HepG2 (cell line): ENCODE data around the gene PLD1. TPM values are rescaled to one million over a fixed set of nuclear protein-coding genes. Genes with fewer than 3 reads are reported as not detected.

Experiments
- ATM ChIP-seq: fragments of 450-650 bp; IDR thresholded peaks from 2 replicates; pipeline ENCODE4 v1.7.1; 2017; ENCODE audit warnings: mild to moderate bottlenecking, borderline replicate concordance
- HOXA9 ChIP-seq: sonication (generic); formaldehyde crosslinking; IDR thresholded peaks from 2 replicates; pipeline ENCODE4 v1.8.1; 2022; ENCODE audit warnings: missing genetic modification reagents, mild to moderate bottlenecking, moderate library complexity, borderline replicate concordance
- MEIS2 ChIP-seq: sonication (generic); formaldehyde crosslinking; IDR thresholded peaks from 2 replicates; pipeline ENCODE4 v1.9.0; 2021; ENCODE audit warnings: mild to moderate bottlenecking, missing genetic modification reagents
- ZKSCAN8 ChIP-seq: IDR thresholded peaks from 2 replicates; pipeline ENCODE4 v1.6.1; 2016; ENCODE audit warnings: borderline replicate concordance, missing genetic modification reagents, missing compliant biosample characterization
- polyA plus RNA-seq, 8 experiments: library from polyadenylated mRNA; depleted of rRNA in 3 of 8; stranded (reverse) in 7 of 8; unstranded in 1 of 8; fragments of >200 nt; fragmentation: Illumina TruSeq in 4 of 8; extraction: Trizol in 4 of 8; gene quantifications; 2 replicates each; pipeline versions ENCODE4 v1.2.1 to v1.2.3, GENCODE V29; 2011 to 2016; ENCODE audit warnings: low read depth in 4 of 8, missing spikeins in 1 of 8, mixed read lengths in 1 of 8; ENCODE audit not compliant: insufficient read depth in 1 of 8
- total RNA-seq, 5 experiments: library from RNA; depleted of rRNA; stranded (reverse); fragments of >200 nt; fragmentation: Illumina TruSeq; extraction: Trizol; gene quantifications; 2 replicates each; pipeline ENCODE4 v1.2.3, GENCODE V29; 2016; ENCODE audit warnings: low read depth in 1 of 5
- TF ChIP-seq, protein P1 (sequence below): sonication (generic); formaldehyde crosslinking; IDR thresholded peaks from 2 replicates; pipeline ENCODE4 v1.4.0; 2020; ENCODE audit warnings: missing genetic modification reagents
- TF ChIP-seq, protein P2 (sequence below): sonication (generic); formaldehyde crosslinking; IDR thresholded peaks from 2 replicates; pipeline ENCODE4 v1.5.0; 2020; ENCODE audit warnings: mild to moderate bottlenecking, missing genetic modification reagents, borderline replicate concordance
- TF ChIP-seq, protein P3 (sequence below): sonication (generic); formaldehyde crosslinking; IDR thresholded peaks from 2 replicates; pipeline ENCODE4 v1.8.0; 2022; ENCODE audit warnings: mild to moderate bottlenecking, missing genetic modification reagents; ENCODE audit not compliant: insufficient replicate concordance
- TF ChIP-seq, protein P4 (sequence below): sonication (generic); formaldehyde crosslinking; IDR thresholded peaks from 2 replicates; pipeline ENCODE4 v1.4.0; 2020; ENCODE audit warnings: mild to moderate bottlenecking, missing genetic modification reagents

Gene PLD1
- total and polyA plus RNA-seq, 2 of the 13 experiments (the other 11 are each of a cell fraction or from before 2014, with no cell fraction given) = 27.1 to 59.4 TPM

DNA sequence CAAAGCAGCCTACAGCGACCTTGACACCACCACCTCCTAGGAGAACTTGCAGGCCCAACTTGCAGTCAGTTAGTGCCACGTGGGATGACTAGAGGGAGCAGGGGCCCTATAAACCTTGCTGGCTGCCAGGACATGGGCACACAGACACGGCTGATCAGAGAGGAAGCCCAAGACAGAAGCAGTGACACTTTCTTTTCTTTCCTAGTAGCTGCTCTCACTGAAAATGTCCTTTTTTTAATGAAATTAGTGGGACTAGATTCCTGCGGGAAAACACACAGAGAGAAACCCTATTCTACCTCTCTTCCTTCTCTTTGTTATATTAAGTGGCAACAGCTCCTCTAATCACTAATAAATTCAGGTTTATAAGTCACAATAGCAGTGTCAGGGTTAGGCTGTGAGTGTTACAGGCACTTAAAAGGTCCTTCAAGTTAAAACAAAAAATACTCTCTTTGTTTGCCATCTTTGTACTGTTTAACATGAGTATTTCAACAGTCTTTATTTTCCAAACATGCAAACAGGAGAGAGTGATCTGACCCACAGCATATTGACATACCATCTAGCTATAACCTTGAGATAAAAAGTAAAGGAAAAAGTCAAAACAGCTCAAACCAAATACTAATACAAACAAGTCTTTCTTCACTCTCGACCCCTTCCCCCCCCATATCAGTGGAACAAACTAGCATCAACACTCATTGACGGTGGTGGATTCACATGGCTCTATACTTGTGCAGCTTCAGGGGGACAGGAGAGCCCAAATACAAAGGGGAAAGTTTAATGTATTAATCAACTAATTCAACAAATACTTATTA lies 30.7 kb upstream of the PLD1 start (continued):
- TF ChIP-seq, protein P1, sequence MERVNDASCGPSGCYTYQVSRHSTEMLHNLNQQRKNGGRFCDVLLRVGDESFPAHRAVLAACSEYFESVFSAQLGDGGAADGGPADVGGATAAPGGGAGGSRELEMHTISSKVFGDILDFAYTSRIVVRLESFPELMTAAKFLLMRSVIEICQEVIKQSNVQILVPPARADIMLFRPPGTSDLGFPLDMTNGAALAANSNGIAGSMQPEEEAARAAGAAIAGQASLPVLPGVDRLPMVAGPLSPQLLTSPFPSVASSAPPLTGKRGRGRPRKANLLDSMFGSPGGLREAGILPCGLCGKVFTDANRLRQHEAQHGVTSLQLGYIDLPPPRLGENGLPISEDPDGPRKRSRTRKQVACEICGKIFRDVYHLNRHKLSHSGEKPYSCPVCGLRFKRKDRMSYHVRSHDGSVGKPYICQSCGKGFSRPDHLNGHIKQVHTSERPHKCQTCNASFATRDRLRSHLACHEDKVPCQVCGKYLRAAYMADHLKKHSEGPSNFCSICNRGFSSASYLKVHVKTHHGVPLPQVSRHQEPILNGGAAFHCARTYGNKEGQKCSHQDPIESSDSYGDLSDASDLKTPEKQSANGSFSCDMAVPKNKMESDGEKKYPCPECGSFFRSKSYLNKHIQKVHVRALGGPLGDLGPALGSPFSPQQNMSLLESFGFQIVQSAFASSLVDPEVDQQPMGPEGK = peak; percentile 88
- TF ChIP-seq, protein P2, sequence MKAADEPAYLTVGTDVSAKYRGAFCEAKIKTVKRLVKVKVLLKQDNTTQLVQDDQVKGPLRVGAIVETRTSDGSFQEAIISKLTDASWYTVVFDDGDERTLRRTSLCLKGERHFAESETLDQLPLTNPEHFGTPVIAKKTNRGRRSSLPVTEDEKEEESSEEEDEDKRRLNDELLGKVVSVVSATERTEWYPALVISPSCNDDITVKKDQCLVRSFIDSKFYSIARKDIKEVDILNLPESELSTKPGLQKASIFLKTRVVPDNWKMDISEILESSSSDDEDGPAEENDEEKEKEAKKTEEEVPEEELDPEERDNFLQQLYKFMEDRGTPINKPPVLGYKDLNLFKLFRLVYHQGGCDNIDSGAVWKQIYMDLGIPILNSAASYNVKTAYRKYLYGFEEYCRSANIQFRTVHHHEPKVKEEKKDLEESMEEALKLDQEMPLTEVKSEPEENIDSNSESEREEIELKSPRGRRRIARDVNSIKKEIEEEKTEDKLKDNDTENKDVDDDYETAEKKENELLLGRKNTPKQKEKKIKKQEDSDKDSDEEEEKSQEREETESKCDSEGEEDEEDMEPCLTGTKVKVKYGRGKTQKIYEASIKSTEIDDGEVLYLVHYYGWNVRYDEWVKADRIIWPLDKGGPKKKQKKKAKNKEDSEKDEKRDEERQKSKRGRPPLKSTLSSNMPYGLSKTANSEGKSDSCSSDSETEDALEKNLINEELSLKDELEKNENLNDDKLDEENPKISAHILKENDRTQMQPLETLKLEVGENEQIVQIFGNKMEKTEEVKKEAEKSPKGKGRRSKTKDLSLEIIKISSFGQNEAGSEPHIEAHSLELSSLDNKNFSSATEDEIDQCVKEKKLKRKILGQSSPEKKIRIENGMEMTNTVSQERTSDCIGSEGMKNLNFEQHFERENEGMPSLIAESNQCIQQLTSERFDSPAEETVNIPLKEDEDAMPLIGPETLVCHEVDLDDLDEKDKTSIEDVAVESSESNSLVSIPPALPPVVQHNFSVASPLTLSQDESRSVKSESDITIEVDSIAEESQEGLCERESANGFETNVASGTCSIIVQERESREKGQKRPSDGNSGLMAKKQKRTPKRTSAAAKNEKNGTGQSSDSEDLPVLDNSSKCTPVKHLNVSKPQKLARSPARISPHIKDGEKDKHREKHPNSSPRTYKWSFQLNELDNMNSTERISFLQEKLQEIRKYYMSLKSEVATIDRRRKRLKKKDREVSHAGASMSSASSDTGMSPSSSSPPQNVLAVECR (CRISPR knock-in tag) = peak; percentile 51; the same call in 1 of the 2 replicates
- TF ChIP-seq, protein P3, sequence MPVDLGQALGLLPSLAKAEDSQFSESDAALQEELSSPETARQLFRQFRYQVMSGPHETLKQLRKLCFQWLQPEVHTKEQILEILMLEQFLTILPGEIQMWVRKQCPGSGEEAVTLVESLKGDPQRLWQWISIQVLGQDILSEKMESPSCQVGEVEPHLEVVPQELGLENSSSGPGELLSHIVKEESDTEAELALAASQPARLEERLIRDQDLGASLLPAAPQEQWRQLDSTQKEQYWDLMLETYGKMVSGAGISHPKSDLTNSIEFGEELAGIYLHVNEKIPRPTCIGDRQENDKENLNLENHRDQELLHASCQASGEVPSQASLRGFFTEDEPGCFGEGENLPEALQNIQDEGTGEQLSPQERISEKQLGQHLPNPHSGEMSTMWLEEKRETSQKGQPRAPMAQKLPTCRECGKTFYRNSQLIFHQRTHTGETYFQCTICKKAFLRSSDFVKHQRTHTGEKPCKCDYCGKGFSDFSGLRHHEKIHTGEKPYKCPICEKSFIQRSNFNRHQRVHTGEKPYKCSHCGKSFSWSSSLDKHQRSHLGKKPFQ (CRISPR knock-in tag) = no peak
- TF ChIP-seq ATM (no peak), HOXA9 (0 out of 2 replicates have a peak, but pooled peaks have one; percentile 35), MEIS2 (no peak), ZKSCAN8 (peak; percentile 69; the same call in 1 of the 2 replicates)
- TF ChIP-seq, protein P4, sequence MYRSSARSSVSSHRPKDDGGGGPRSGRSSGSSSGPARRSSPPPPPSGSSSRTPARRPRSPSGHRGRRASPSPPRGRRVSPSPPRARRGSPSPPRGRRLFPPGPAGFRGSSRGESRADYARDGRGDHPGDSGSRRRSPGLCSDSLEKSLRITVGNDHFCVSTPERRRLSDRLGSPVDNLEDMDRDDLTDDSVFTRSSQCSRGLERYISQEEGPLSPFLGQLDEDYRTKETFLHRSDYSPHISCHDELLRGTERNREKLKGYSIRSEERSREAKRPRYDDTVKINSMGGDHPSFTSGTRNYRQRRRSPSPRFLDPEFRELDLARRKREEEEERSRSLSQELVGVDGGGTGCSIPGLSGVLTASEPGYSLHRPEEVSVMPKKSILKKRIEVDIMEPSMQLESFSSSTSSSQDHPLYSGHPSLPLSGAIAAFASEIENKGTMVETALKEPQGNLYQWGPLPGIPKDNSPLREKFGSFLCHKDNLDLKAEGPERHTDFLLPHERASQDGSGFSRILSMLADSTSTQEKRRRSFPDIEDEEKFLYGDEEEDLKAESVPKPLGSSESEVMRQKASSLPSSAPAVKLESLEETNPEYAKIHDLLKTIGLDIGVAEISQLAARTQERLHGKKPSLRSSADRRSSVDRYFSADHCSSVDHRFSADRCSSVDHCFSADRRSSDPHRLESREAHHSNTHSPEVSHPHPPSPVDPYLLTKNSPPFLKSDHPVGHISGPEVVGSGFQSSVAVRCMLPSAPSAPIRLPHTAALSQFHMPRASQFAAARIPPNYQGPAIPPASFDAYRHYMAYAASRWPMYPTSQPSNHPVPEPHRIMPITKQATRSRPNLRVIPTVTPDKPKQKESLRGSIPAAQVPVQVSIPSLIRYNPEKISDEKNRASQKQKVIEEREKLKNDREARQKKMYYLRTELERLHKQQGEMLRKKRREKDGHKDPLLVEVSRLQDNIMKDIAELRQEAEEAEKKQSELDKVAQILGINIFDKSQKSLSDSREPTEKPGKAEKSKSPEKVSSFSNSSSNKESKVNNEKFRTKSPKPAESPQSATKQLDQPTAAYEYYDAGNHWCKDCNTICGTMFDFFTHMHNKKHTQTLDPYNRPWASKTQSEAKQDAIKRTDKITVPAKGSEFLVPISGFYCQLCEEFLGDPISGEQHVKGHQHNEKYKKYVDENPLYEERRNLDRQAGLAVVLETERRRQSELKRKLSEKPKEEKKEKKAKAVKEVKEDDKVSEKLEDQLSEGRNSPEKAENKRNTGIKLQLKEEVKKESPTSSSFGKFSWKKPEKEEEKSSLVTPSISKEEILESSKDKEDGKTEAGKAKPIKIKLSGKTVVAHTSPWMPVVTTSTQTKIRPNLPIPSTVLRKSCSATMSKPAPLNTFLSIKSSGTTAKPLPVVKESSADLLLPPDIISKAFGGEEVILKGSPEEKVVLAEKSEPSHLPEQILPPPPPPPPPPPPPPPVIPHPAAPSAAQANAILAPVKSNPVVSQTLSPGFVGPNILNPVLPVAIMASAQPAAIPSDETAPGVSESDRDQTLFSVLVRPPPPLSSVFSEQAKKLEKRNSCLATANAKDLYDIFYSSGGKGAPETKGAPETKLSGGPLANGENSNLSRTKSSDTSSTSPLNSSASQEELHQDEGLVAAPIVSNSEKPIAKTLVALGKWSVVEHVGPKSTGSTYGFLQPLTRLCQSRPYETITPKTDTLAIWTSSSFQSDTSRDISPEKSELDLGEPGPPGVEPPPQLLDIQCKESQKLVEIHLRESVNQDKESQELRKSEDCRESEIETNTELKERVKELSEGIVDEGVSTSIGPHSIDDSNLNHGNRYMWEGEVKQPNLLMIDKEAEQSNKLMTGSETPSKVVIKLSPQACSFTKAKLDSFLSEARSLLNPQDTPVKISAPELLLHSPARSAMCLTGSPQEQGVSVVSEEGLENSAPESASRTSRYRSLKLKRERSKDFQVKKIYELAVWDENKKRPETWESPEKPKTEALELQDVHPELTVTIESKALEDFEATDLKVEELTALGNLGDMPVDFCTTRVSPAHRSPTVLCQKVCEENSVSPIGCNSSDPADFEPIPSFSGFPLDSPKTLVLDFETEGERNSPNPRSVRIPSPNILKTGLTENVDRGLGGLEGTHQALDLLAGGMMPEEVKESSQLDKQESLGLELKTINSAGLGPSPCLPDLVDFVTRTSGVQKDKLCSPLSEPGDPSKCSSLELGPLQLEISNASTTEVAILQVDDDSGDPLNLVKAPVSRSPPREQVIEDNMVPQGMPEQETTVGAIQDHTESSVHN = no peak
